ENCODE results near the gene SLF2. TPM values are rescaled to one million over a fixed set of nuclear protein-coding genes. Genes with fewer than 3 reads are reported as not detected.

SLF2 gene
- total RNA-seq, 4 donors from 2014 or later: 22.1 to 32.4 (median 25.6) TPM

DNA sequence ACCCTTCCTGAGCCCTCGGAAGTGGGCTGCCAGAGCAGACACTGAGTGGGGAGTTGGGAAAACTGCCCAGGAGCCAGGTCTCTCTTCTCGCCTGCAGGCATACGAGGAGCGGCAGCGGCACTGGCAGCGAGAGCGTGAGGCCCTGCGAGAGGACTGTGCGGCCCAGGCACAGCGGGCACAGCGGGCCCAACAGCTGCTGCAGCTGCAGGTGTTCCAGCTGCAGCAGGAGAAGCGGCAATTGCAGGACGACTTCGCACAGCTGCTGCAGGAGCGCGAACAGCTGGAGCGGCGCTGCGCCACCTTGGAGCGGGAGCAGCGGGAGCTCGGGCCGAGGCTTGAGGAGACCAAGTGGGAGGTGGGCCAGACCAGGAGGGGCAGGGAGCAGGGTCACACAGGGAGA is 92.6 kb downstream of the SLF2 start:
- no peak overlapping the region for H3K4me3 ChIP-seq
- TF ChIP-seq EP300 (IDR thresholded peaks at IDR 0.05) (no peak), POLR2A (IDR thresholded peaks at IDR 0.05) (no peak), POLR2AphosphoS5 (IDR thresholded peaks at IDR 0.05) (no peak)
- TF ChIP-seq, protein P1, sequence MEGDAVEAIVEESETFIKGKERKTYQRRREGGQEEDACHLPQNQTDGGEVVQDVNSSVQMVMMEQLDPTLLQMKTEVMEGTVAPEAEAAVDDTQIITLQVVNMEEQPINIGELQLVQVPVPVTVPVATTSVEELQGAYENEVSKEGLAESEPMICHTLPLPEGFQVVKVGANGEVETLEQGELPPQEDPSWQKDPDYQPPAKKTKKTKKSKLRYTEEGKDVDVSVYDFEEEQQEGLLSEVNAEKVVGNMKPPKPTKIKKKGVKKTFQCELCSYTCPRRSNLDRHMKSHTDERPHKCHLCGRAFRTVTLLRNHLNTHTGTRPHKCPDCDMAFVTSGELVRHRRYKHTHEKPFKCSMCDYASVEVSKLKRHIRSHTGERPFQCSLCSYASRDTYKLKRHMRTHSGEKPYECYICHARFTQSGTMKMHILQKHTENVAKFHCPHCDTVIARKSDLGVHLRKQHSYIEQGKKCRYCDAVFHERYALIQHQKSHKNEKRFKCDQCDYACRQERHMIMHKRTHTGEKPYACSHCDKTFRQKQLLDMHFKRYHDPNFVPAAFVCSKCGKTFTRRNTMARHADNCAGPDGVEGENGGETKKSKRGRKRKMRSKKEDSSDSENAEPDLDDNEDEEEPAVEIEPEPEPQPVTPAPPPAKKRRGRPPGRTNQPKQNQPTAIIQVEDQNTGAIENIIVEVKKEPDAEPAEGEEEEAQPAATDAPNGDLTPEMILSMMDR (IDR thresholded peaks at IDR 0.05): no peak
- peak overlapping the region in 3 of 4 donors; percentile 17 to 69 (median 40) for H3K27ac ChIP-seq
- H3K9me3 ChIP-seq: no peaks in the 10 kb centered on the region
- peaks cover 0 to 52% of the 10 kb centered on the region in 2 donors for H3K36me3 ChIP-seq
- no peaks in the 10 kb centered on the region for H3K27me3 ChIP-seq
- no peak for ATAC-seq
- H3K4me1 ChIP-seq: peaks cover 2 to 86% (median 34%) of the 10 kb centered on the region in 3 donors
- no CpG with 5 or more reads among the region's 23 CpGs for WGBS, 2 donors (ENCODE audit: low coverage in 1 of 2)

DNA sequence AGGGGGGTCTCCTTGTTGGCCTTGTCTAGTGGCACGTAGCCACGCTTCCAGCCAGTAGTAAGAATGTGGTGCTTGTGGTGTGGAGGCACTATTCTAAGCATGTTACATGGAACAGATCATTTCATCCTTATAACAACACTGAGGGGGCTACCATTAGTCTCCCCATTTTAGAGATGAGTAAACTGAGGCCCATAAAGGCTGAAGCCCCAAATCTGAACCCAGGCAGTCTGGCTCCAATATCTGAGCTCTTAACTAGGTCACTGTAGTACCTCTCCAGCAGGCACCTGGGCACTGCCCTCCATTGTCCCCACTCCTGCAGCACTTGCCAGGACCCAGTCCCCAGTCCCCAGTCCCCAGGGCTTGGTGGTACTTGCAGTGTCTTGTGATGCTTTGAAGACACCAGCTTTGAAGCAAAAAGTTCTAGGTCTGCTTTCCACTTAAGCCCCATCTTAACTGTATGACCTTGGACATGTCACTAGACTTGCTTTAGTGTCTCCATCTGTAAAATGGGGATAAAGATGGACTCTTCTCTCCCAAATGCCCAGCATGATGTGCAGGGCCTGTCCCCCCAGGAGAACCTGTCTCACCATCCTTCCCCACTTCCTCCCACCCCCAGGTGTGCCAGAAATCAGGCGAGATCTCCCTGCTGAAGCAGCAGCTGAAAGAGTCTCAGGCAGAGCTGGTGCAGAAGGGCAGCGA is 93.3 kb downstream of the SLF2 start:
- no peak for TF ChIP-seq POLR2AphosphoS5 (IDR thresholded peaks at IDR 0.05)
- TF ChIP-seq EP300 (IDR thresholded peaks at IDR 0.05): no peak
- TF ChIP-seq, protein P1 (IDR thresholded peaks at IDR 0.05): no peak
- TF ChIP-seq POLR2A (IDR thresholded peaks at IDR 0.05): no peak
- Histone ChIP-seq H3K4me3 (no peak overlapping the region), H3K27ac (peak overlapping the region in 3 of 4 donors; percentile 40 to 69 (median 65)), H3K9me3 (no peaks in the 10 kb centered on the region), H3K36me3 (peaks cover 0 to 52% of the 10 kb centered on the region in 2 donors), H3K27me3 (no peaks in the 10 kb centered on the region), H3K4me1 (peaks cover 2 to 80% (median 29%) of the 10 kb centered on the region in 3 donors)
- ATAC-seq: no peak
- WGBS, 2 donors (ENCODE audit: low coverage in 1 of 2): 70 to 92% methylated on average over 2 of the region's 4 CpGs

DNA sequence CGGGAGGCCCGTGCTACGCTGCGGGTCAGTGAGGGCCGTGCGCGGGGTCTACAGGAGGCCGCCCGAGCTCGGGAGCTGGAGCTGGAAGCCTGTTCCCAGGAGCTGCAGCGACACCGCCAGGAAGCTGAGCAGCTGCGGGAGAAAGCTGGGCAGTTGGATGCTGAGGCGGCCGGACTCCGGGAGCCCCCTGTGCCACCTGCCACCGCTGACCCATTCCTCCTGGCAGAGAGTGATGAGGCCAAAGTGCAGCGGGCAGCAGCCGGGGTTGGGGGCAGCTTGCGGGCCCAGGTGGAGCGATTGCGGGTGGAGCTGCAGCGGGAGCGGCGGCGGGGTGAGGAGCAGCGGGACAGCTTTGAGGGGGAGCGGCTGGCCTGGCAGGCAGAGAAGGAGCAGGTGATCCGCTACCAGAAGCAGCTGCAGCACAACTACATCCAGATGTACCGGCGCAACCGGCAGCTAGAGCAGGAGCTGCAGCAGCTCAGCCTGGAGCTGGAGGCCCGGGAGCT is 93.9 kb downstream of the SLF2 start:
- Histone ChIP-seq H3K36me3 (peaks cover 0 to 52% of the 10 kb centered on the region in 2 donors), H3K4me1 (peaks cover 2 to 78% (median 26%) of the 10 kb centered on the region in 3 donors), H3K4me3 (no peak overlapping the region), H3K27ac (peak overlapping the region in 3 of 4 donors; percentile 62 to 69 (median 65)), H3K9me3 (no peaks in the 10 kb centered on the region), H3K27me3 (no peaks in the 10 kb centered on the region)
- ATAC-seq: no peak
- 90% methylated on average over 4 of the region's 33 CpGs; no CpG with 5 or more reads in 1 of the 2 donors for WGBS, 2 donors (ENCODE audit: low coverage in 1 of 2)
- TF ChIP-seq, protein P1 (IDR thresholded peaks at IDR 0.05): no peak
- TF ChIP-seq POLR2A (IDR thresholded peaks at IDR 0.05): no peak
- no peak for TF ChIP-seq EP300 (IDR thresholded peaks at IDR 0.05)
- no peak for TF ChIP-seq POLR2AphosphoS5 (IDR thresholded peaks at IDR 0.05)

DNA sequence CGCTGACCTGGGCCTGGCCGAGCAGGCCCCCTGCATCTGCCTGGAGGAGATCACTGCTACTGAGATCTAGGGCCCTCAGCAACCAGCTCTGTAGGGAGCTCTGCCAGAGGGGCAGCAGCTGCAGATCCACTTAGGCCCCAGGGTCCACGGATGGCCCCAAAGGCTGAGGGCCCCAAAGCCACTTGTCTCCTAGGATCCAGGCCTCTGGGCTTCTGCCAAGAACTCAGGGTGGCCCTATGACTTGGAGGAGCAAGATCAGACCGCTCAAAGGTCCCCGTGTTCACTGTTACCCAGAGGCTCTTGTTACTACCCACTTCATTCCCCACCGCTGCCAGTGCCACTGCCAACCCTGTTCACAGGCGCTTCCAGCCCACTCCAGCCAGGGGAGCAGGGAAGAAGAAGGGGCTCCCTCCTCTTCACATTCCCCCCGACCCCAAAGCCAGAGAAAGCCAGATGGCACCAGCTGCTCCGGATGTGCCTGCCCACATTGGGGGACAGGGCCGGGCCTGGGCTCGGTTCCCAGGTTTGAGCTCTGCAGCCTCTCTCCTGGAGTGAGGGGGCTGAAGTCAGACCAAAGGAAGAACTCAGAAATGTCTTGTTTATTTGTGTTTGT is 94.4 kb downstream of the SLF2 start:
- Histone ChIP-seq H3K4me3 (no peak overlapping the region), H3K9me3 (no peaks in the 10 kb centered on the region), H3K27me3 (no peaks in the 10 kb centered on the region), H3K36me3 (peaks cover 0 to 52% of the 10 kb centered on the region in 2 donors), H3K27ac (peak overlapping the region in 3 of 4 donors; percentile 62 to 69 (median 65)), H3K4me1 (peaks cover 0 to 78% (median 20%) of the 10 kb centered on the region in 3 donors)
- WGBS, 2 donors (ENCODE audit: low coverage in 1 of 2): 0% methylated on average over 2 of the region's 11 CpGs; no CpG with 5 or more reads in 1 of the 2 donors
- no peak for ATAC-seq
- TF ChIP-seq POLR2A (IDR thresholded peaks at IDR 0.05) (no peak), EP300 (IDR thresholded peaks at IDR 0.05) (no peak), POLR2AphosphoS5 (IDR thresholded peaks at IDR 0.05) (no peak)
- TF ChIP-seq, protein P1 (IDR thresholded peaks at IDR 0.05): no peak
